ENCODE results near the gene CAMTA1.

Gene CAMTA1

GRCh38 chr1:7564137-7564536, 778.9 kb downstream of the CAMTA1 start:
- no peaks in the 10 kb centered on the region for H3K4me1 ChIP-seq (ENCODE audit: control insufficient read depth, insufficient read depth, low read length)
- no peak overlapping the region for H3K9ac ChIP-seq (ENCODE audit: low read depth, low read length)
- no peaks in the 10 kb centered on the region for H3K27me3 ChIP-seq (ENCODE audit: control insufficient read depth, insufficient read depth, low read length)

GRCh38 chr1:7565099-7565750, 780.0 kb downstream of the CAMTA1 start:
- H3K36me3 ChIP-seq (ENCODE audit: control insufficient read depth, insufficient read depth, low read length), result no peaks in the 10 kb centered on the region
- H3K9me3 ChIP-seq (ENCODE audit: control insufficient read depth, insufficient read depth, low read length), result no peaks in the 10 kb centered on the region
- no peak overlapping the region for H3K4me3 ChIP-seq (ENCODE audit: low read depth, low read length)
- H3K9ac ChIP-seq (ENCODE audit: low read depth, low read length), result no peak overlapping the region
- no peaks in the 10 kb centered on the region for H3K4me1 ChIP-seq (ENCODE audit: control insufficient read depth, insufficient read depth, low read length)
- no peaks in the 10 kb centered on the region for H3K27me3 ChIP-seq (ENCODE audit: control insufficient read depth, insufficient read depth, low read length)

More at GRCh38 chr1:7564137-7564536, 778.9 kb downstream of the CAMTA1 start:
- Histone ChIP-seq H3K36me3 (ENCODE audit: control insufficient read depth, insufficient read depth, low read length) (no peaks in the 10 kb centered on the region), H3K4me3 (ENCODE audit: low read depth, low read length) (no peak overlapping the region), H3K9me3 (ENCODE audit: control insufficient read depth, insufficient read depth, low read length) (no peaks in the 10 kb centered on the region)

- no peaks in the 10 kb centered on the region for H3K27me3 ChIP-seq (ENCODE audit: control insufficient read depth, insufficient read depth, low read length)
- no peaks in the 10 kb centered on the region for H3K36me3 ChIP-seq (ENCODE audit: control insufficient read depth, insufficient read depth, low read length)
- no peaks in the 10 kb centered on the region for H3K9me3 ChIP-seq (ENCODE audit: control insufficient read depth, insufficient read depth, low read length)
- no peaks in the 10 kb centered on the region for H3K4me1 ChIP-seq (ENCODE audit: control insufficient read depth, insufficient read depth, low read length)
- H3K4me3 ChIP-seq (ENCODE audit: low read depth, low read length), result no peak overlapping the region
- no peak overlapping the region for H3K9ac ChIP-seq (ENCODE audit: low read depth, low read length)
These were observed 781.4 kb downstream of the CAMTA1 start for GRCh38 chr1:7566417-7567375.

- H3K4me3 ChIP-seq (ENCODE audit: low read depth, low read length), result no peak overlapping the region
- no peaks in the 10 kb centered on the region for H3K36me3 ChIP-seq (ENCODE audit: control insufficient read depth, insufficient read depth, low read length)
- H3K9ac ChIP-seq (ENCODE audit: low read depth, low read length), result no peak overlapping the region
- no peaks in the 10 kb centered on the region for H3K9me3 ChIP-seq (ENCODE audit: control insufficient read depth, insufficient read depth, low read length)
- H3K27me3 ChIP-seq (ENCODE audit: control insufficient read depth, insufficient read depth, low read length), result no peaks in the 10 kb centered on the region
- no peaks in the 10 kb centered on the region for H3K4me1 ChIP-seq (ENCODE audit: control insufficient read depth, insufficient read depth, low read length)
These were observed 782.1 kb downstream of the CAMTA1 start for GRCh38 chr1:7567376-7567775.

GRCh38 chr1:7568053-7568452, 782.8 kb downstream of the CAMTA1 start:
- no peak overlapping the region for H3K4me3 ChIP-seq (ENCODE audit: low read depth, low read length)
- H3K9ac ChIP-seq (ENCODE audit: low read depth, low read length), result no peak overlapping the region
- no peaks in the 10 kb centered on the region for H3K36me3 ChIP-seq (ENCODE audit: control insufficient read depth, insufficient read depth, low read length)
- no peaks in the 10 kb centered on the region for H3K27me3 ChIP-seq (ENCODE audit: control insufficient read depth, insufficient read depth, low read length)
- H3K9me3 ChIP-seq (ENCODE audit: control insufficient read depth, insufficient read depth, low read length), result no peaks in the 10 kb centered on the region
- no peaks in the 10 kb centered on the region for H3K4me1 ChIP-seq (ENCODE audit: control insufficient read depth, insufficient read depth, low read length)

GRCh38 chr1:7568901-7569524, 783.8 kb downstream of the CAMTA1 start:
- H3K9me3 ChIP-seq (ENCODE audit: control insufficient read depth, insufficient read depth, low read length), result no peaks in the 10 kb centered on the region
- H3K4me3 ChIP-seq (ENCODE audit: low read depth, low read length), result no peak overlapping the region
- no peaks in the 10 kb centered on the region for H3K36me3 ChIP-seq (ENCODE audit: control insufficient read depth, insufficient read depth, low read length)
- no peaks in the 10 kb centered on the region for H3K4me1 ChIP-seq (ENCODE audit: control insufficient read depth, insufficient read depth, low read length)
- H3K9ac ChIP-seq (ENCODE audit: low read depth, low read length), result no peak overlapping the region
- no peaks in the 10 kb centered on the region for H3K27me3 ChIP-seq (ENCODE audit: control insufficient read depth, insufficient read depth, low read length)

GRCh38 chr1:7570311-7570710, 785.1 kb downstream of the CAMTA1 start:
- no peaks in the 10 kb centered on the region for H3K4me1 ChIP-seq (ENCODE audit: control insufficient read depth, insufficient read depth, low read length)
- no peaks in the 10 kb centered on the region for H3K36me3 ChIP-seq (ENCODE audit: control insufficient read depth, insufficient read depth, low read length)
- H3K27me3 ChIP-seq (ENCODE audit: control insufficient read depth, insufficient read depth, low read length), result no peaks in the 10 kb centered on the region
- no peak overlapping the region for H3K9ac ChIP-seq (ENCODE audit: low read depth, low read length)
- no peaks in the 10 kb centered on the region for H3K9me3 ChIP-seq (ENCODE audit: control insufficient read depth, insufficient read depth, low read length)
- no peak overlapping the region for H3K4me3 ChIP-seq (ENCODE audit: low read depth, low read length)

GRCh38 chr1:7572654-7573152, 787.4 kb downstream of the CAMTA1 start:
- Histone ChIP-seq H3K4me1 (ENCODE audit: control insufficient read depth, insufficient read depth, low read length) (no peaks in the 10 kb centered on the region), H3K27me3 (ENCODE audit: control insufficient read depth, insufficient read depth, low read length) (no peaks in the 10 kb centered on the region), H3K36me3 (ENCODE audit: control insufficient read depth, insufficient read depth, low read length) (no peaks in the 10 kb centered on the region), H3K9ac (ENCODE audit: low read depth, low read length) (no peak overlapping the region), H3K4me3 (ENCODE audit: low read depth, low read length) (no peak overlapping the region), H3K9me3 (ENCODE audit: control insufficient read depth, insufficient read depth, low read length) (no peaks in the 10 kb centered on the region)

- Histone ChIP-seq H3K9me3 (ENCODE audit: control insufficient read depth, insufficient read depth, low read length) (no peaks in the 10 kb centered on the region), H3K36me3 (ENCODE audit: control insufficient read depth, insufficient read depth, low read length) (no peaks in the 10 kb centered on the region), H3K4me3 (ENCODE audit: low read depth, low read length) (no peak overlapping the region), H3K4me1 (ENCODE audit: control insufficient read depth, insufficient read depth, low read length) (no peaks in the 10 kb centered on the region), H3K27me3 (ENCODE audit: control insufficient read depth, insufficient read depth, low read length) (no peaks in the 10 kb centered on the region), H3K9ac (ENCODE audit: low read depth, low read length) (no peak overlapping the region)
These were observed 788.2 kb downstream of the CAMTA1 start for GRCh38 chr1:7573481-7573880.

GRCh38 chr1:7574121-7575040, 789.1 kb downstream of the CAMTA1 start:
- H3K27me3 ChIP-seq (ENCODE audit: control insufficient read depth, insufficient read depth, low read length), result no peaks in the 10 kb centered on the region
- H3K36me3 ChIP-seq (ENCODE audit: control insufficient read depth, insufficient read depth, low read length), result no peaks in the 10 kb centered on the region
- H3K9me3 ChIP-seq (ENCODE audit: control insufficient read depth, insufficient read depth, low read length), result no peaks in the 10 kb centered on the region
- H3K4me3 ChIP-seq (ENCODE audit: low read depth, low read length), result no peak overlapping the region
- no peaks in the 10 kb centered on the region for H3K4me1 ChIP-seq (ENCODE audit: control insufficient read depth, insufficient read depth, low read length)
- H3K9ac ChIP-seq (ENCODE audit: low read depth, low read length), result no peak overlapping the region

- Histone ChIP-seq H3K36me3 (ENCODE audit: control insufficient read depth, insufficient read depth, low read length) (no peaks in the 10 kb centered on the region), H3K9me3 (ENCODE audit: control insufficient read depth, insufficient read depth, low read length) (no peaks in the 10 kb centered on the region), H3K27me3 (ENCODE audit: control insufficient read depth, insufficient read depth, low read length) (no peaks in the 10 kb centered on the region), H3K4me3 (ENCODE audit: low read depth, low read length) (no peak overlapping the region), H3K9ac (ENCODE audit: low read depth, low read length) (no peak overlapping the region), H3K4me1 (ENCODE audit: control insufficient read depth, insufficient read depth, low read length) (no peaks in the 10 kb centered on the region)
These were observed 789.8 kb downstream of the CAMTA1 start for GRCh38 chr1:7575041-7575400.

Data from iPS-15b (cell line).